GM12878 (cell line): ENCODE data around the gene NMRK1. TPM values are rescaled to one million over a fixed set of nuclear protein-coding genes. Genes with fewer than 3 reads are reported as not detected.

Source experiments
- ATAC-seq: fragments of 200-7000 bp; cut with Tn5 transposase; 3 replicates; pipeline ENCODE4 v1.9.1; 2020; ENCODE audit warnings: mild to moderate bottlenecking, moderate library complexity
- BruUV-seq: library from RNA; stranded (reverse); fragments of 400-500 nt; replicated peaks from 2 replicates; lab custom pipeline; 2021; lab: Mats Ljungman, UMichigan
- CTCF ChIA-PET: fragments of 300-600 bp; sonication (Branson Sonifier 250); formaldehyde crosslinking; extraction: SDS; loops from one replicate; lab custom pipeline; 2021; ENCODE audit warnings: inconsistent platforms; lab: Yijun Ruan, JAX
- POLR2A ChIA-PET: fragments of 350-600 bp; formaldehyde crosslinking; extraction: SDS; loops from one replicate; lab custom pipeline; 2021; ENCODE audit warnings: inconsistent platforms; lab: Charles Lee
- RAD21 ChIA-PET: fragments of 300-600 bp; sonication (Branson Sonifier 250); formaldehyde crosslinking; loops from one replicate; lab custom pipeline; 2023; ENCODE audit warnings: antibody characterized with exemption; ENCODE audit not compliant: unreplicated experiment; lab: Charles Lee
- SMC1A ChIA-PET: fragments of 300-600 bp; sonication (Branson Sonifier 250); formaldehyde crosslinking; loops from one replicate; lab custom pipeline; 2023; ENCODE audit not compliant: unreplicated experiment, uncharacterized antibody; lab: Charles Lee
- DNase-seq: peaks from one replicate; pipeline ENCODE4 v3.0.0-alpha.2; 2011; ENCODE audit warnings: low read depth, low spot score
- FAIRE-seq: peaks from 3 replicates; lab custom pipeline; 2011; peaks lifted over from hg19 to GRCh38; lab: Jason Lieb, UNC
- H2AFZ ChIP-seq: 2 replicates; pipeline ENCODE4 v1.6.0; 2011; ENCODE audit warnings: low read depth, low read length, control low read depth; ENCODE audit not compliant: control insufficient read depth
- H3K27ac ChIP-seq: 2 replicates; pipeline ENCODE4 v1.5.1; 2011; ENCODE audit warnings: control low read depth; ENCODE audit not compliant: control insufficient read depth, insufficient read depth
- H3K27me3 ChIP-seq, 2 experiments: replicated peaks in 1 of 2; 2 replicates each; pipeline versions ENCODE4 v1.6.0 to v1.6.1; 2011; ENCODE audit warnings: low read length in 1 of 2; ENCODE audit not compliant: control insufficient read depth in 2 of 2, insufficient read depth in 2 of 2
- H3K36me3 ChIP-seq, 2 experiments: 2 replicates each; pipeline ENCODE4 v1.5.1; 2011; ENCODE audit warnings: low read length in 1 of 2; ENCODE audit not compliant: control insufficient read depth in 2 of 2, insufficient read depth in 2 of 2
- H3K4me1 ChIP-seq: 2 replicates; pipeline ENCODE4 v1.6.1; 2011; ENCODE audit warnings: mild to moderate bottlenecking, low read length, moderate library complexity, mixed read lengths; ENCODE audit not compliant: control insufficient read depth, insufficient read depth
- H3K4me2 ChIP-seq: 2 replicates; pipeline ENCODE4 v1.6.0; 2011; ENCODE audit warnings: control low read depth; ENCODE audit not compliant: control insufficient read depth, insufficient read depth
- H3K4me3 ChIP-seq: fragments of 200-600 bp; sonication (generic); 2 replicates; pipeline ENCODE4 v1.5.1; 2016
- H3K79me2 ChIP-seq: 2 replicates; pipeline ENCODE4 v1.6.0; 2011; ENCODE audit warnings: low read length; ENCODE audit not compliant: control insufficient read depth, insufficient read depth
- H3K9ac ChIP-seq: 2 replicates; pipeline ENCODE4 v1.8.0; 2011; ENCODE audit warnings: low read length, control low read depth, mixed read lengths; ENCODE audit not compliant: control insufficient read depth, insufficient read depth
- H3K9me3 ChIP-seq: replicated peaks from 3 replicates; pipeline ENCODE4 v1.5.1; 2011; ENCODE audit warnings: mild to moderate bottlenecking, low read length; ENCODE audit not compliant: control insufficient read depth, insufficient read depth
- H4K20me1 ChIP-seq: 2 replicates; pipeline ENCODE4 v1.6.0; 2011; ENCODE audit not compliant: control insufficient read depth, insufficient read depth
- BRCA1 ChIP-seq: IDR thresholded peaks from 2 replicates; pipeline ENCODE4 v1.6.1; 2011; ENCODE audit warnings: low read depth, low read length, improper control_type of control experiment
- EP300 ChIP-seq, 2 experiments: fragments of 150-350 bp in 1 of 2; IDR thresholded peaks; 2 replicates each; pipeline ENCODE4 v1.6.1; 2011 to 2012; ENCODE audit warnings: low read depth in 2 of 2, low read length in 2 of 2, borderline replicate concordance in 1 of 2, improper control_type of control experiment in 1 of 2, inconsistent platforms in 1 of 2; ENCODE audit not compliant: control insufficient read depth in 1 of 2
- KLF5 ChIP-seq: fragments of 450-650 bp; IDR thresholded peaks from 2 replicates; pipeline ENCODE4 v1.6.1; 2014; ENCODE audit warnings: mild to moderate bottlenecking; ENCODE audit not compliant: partially characterized antibody
- MLLT1 ChIP-seq: fragments of 450-650 bp; IDR thresholded peaks from 2 replicates; pipeline ENCODE4 v1.6.1; 2016; ENCODE audit warnings: mild to moderate bottlenecking
- NFXL1 ChIP-seq: fragments of 450-650 bp; IDR thresholded peaks from 2 replicates; pipeline ENCODE4 v1.6.1; 2017; ENCODE audit warnings: antibody characterized with exemption, mild to moderate bottlenecking, borderline replicate concordance
- NFYB ChIP-seq: IDR thresholded peaks from 2 replicates; pipeline ENCODE4 v1.6.1; 2011; ENCODE audit warnings: low read depth, mild to moderate bottlenecking, low read length, improper control_type of control experiment, moderate library complexity; ENCODE audit not compliant: insufficient read depth
- NR2C2 ChIP-seq: IDR thresholded peaks from 2 replicates; pipeline ENCODE4 v1.6.1; 2011; ENCODE audit warnings: borderline replicate concordance, low read depth; ENCODE audit not compliant: control insufficient read depth, insufficient read length
- RBBP5 ChIP-seq: fragments of 200-600 bp; sonication (generic); conservative IDR thresholded peaks from 2 replicates; pipeline ENCODE4 v1.6.1; 2016
- SIX5 ChIP-seq: IDR thresholded peaks from 2 replicates; pipeline ENCODE4 v1.6.1; 2011; ENCODE audit warnings: mild to moderate bottlenecking, low read depth, low read length, moderate library complexity; ENCODE audit not compliant: severe bottlenecking
- STAT3 ChIP-seq: IDR thresholded peaks from 2 replicates; pipeline ENCODE4 v1.6.1; 2011; ENCODE audit warnings: low read depth, low read length, improper control_type of control experiment
- WGBS: methylation state at CpG from one replicate; pipeline ENCODE4 v1.1.6; 2016; ENCODE audit warnings: low lambda C conversion rate; ENCODE audit not compliant: insufficient replicate concordance, insufficient coverage; ENCODE audit errors: missing lambda C conversion rate; 5-methylcytosine and 5-hydroxymethylcytosine counted together
- in situ Hi-C: fragments of 300-500 bp; cut with MboI; formaldehyde crosslinking; loops from 9 replicates; pipeline ENCODE4 v1.14.3; 2018; ENCODE audit warnings: mixed read lengths
- intact Hi-C: fragments of 100-400 bp; cut with micrococcal nuclease; formaldehyde crosslinking; loops from one replicate; pipeline ENCODE4 v1.14.2; 2022; ENCODE audit not compliant: unreplicated experiment
- polyA plus RNA-seq, 11 experiments: library from polyadenylated mRNA; depleted of rRNA in 4 of 11; unstranded in 6 of 11; stranded (reverse) in 5 of 11; fragments of >200 nt; fragmentation: Nextera tagmentation in 4 of 11; fragmentation: Illumina TruSeq in 1 of 11; extraction: Ambion mirVana in 4 of 11; extraction: Trizol in 1 of 11; gene quantifications; 1 replicate in 1 of 11; 2 replicates in 10 of 11; pipeline versions ENCODE4 v1.2.1 to v1.2.3, GENCODE V29; 2011 to 2016; ENCODE audit warnings: inconsistent platforms in 2 of 11, missing spikeins in 2 of 11, low read depth in 1 of 11
- total RNA-seq, 4 experiments: library from RNA; depleted of rRNA in 3 of 4; stranded (reverse); fragments of >200 nt in 3 of 4; fragmentation: Illumina TruSeq in 1 of 4; extraction: Trizol in 1 of 4; gene quantifications; 2 replicates each; pipeline versions ENCODE4 v1.2.1 to v1.2.3, GENCODE V29; 2013 to 2021
- TF ChIP-seq, protein P1 (sequence below): fragments of 150-350 bp; IDR thresholded peaks from 2 replicates; pipeline ENCODE4 v1.6.1; 2016; ENCODE audit warnings: low read depth, low read length
- TF ChIP-seq, protein P2 (sequence below): fragments of 450-650 bp; IDR thresholded peaks from 2 replicates; pipeline ENCODE4 v1.6.1; 2017; ENCODE audit warnings: mild to moderate bottlenecking, moderate library complexity

NMRK1 gene
- total and polyA plus RNA-seq, 10 of the 15 experiments (the other 5 are each of a cell fraction or from before 2014, with no cell fraction given): 8.4 to 17.2 (median 12.1) TPM

- WGBS: 93% methylated on average over 4 of the region's 4 CpGs
- H3K9me3 ChIP-seq: no peaks in the 10 kb centered on the region
- peaks cover 11% of the 10 kb centered on the region; the same call in 1 of the 2 replicates for H3K4me1 ChIP-seq
- peak; percentile 35 for FAIRE-seq
- no peak overlapping the region for H2AFZ ChIP-seq
- no TSS peak for BruUV-seq
- in situ Hi-C loops (no loop called here), intact Hi-C loops (no loop called here)
- TF ChIP-seq RBBP5 (no peak), BRCA1 (no peak), MLLT1 (no peak), NFXL1 (no peak), STAT3 (no peak), EP300 (IDR thresholded peaks at IDR 0.05; ENCODE audit: borderline replicate concordance in 1 of 2, control insufficient read depth in 1 of 2, low read depth in 2 of 2, low read length in 2 of 2) (no peak), SIX5 (no peak), NFYB (no peak), KLF5 (no peak), NR2C2 (no peak)
- TF ChIP-seq, protein P1, sequence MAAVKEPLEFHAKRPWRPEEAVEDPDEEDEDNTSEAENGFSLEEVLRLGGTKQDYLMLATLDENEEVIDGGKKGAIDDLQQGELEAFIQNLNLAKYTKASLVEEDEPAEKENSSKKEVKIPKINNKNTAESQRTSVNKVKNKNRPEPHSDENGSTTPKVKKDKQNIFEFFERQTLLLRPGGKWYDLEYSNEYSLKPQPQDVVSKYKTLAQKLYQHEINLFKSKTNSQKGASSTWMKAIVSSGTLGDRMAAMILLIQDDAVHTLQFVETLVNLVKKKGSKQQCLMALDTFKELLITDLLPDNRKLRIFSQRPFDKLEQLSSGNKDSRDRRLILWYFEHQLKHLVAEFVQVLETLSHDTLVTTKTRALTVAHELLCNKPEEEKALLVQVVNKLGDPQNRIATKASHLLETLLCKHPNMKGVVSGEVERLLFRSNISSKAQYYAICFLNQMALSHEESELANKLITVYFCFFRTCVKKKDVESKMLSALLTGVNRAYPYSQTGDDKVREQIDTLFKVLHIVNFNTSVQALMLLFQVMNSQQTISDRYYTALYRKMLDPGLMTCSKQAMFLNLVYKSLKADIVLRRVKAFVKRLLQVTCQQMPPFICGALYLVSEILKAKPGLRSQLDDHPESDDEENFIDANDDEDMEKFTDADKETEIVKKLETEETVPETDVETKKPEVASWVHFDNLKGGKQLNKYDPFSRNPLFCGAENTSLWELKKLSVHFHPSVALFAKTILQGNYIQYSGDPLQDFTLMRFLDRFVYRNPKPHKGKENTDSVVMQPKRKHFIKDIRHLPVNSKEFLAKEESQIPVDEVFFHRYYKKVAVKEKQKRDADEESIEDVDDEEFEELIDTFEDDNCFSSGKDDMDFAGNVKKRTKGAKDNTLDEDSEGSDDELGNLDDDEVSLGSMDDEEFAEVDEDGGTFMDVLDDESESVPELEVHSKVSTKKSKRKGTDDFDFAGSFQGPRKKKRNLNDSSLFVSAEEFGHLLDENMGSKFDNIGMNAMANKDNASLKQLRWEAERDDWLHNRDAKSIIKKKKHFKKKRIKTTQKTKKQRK: no peak
- TF ChIP-seq, protein P2, sequence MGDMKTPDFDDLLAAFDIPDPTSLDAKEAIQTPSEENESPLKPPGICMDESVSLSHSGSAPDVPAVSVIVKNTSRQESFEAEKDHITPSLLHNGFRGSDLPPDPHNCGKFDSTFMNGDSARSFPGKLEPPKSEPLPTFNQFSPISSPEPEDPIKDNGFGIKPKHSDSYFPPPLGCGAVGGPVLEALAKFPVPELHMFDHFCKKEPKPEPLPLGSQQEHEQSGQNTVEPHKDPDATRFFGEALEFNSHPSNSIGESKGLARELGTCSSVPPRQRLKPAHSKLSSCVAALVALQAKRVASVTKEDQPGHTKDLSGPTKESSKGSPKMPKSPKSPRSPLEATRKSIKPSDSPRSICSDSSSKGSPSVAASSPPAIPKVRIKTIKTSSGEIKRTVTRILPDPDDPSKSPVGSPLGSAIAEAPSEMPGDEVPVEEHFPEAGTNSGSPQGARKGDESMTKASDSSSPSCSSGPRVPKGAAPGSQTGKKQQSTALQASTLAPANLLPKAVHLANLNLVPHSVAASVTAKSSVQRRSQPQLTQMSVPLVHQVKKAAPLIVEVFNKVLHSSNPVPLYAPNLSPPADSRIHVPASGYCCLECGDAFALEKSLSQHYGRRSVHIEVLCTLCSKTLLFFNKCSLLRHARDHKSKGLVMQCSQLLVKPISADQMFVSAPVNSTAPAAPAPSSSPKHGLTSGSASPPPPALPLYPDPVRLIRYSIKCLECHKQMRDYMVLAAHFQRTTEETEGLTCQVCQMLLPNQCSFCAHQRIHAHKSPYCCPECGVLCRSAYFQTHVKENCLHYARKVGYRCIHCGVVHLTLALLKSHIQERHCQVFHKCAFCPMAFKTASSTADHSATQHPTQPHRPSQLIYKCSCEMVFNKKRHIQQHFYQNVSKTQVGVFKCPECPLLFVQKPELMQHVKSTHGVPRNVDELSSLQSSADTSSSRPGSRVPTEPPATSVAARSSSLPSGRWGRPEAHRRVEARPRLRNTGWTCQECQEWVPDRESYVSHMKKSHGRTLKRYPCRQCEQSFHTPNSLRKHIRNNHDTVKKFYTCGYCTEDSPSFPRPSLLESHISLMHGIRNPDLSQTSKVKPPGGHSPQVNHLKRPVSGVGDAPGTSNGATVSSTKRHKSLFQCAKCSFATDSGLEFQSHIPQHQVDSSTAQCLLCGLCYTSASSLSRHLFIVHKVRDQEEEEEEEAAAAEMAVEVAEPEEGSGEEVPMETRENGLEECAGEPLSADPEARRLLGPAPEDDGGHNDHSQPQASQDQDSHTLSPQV: no peak
- H3K9ac ChIP-seq: no peak overlapping the region
- H3K27ac ChIP-seq: no peak overlapping the region
- POLR2A ChIA-PET: interaction anchor here (0.6 to 1.2 kb wide), 4 partner anchors 64 to 1790 kb away, joined by 4 to 5 read pairs (median 4); no protein-coding TSS in a partner anchor
- H3K79me2 ChIP-seq: peaks cover 53% of the 10 kb centered on the region
- peak overlapping the region; percentile 93; the same call in 1 of the 2 replicates for H3K4me3 ChIP-seq
- DNase-seq: no peak
- H3K27me3 ChIP-seq: no peaks in the 10 kb centered on the region
- CTCF ChIA-PET: interaction anchor here (0.8 to 2.2 kb wide), 4 partner anchors 15 to 315 kb away, joined by 3 to 9 read pairs (median 4); partner anchors contain the start of gene CARNMT1
- H3K36me3 ChIP-seq: no peaks in the 10 kb centered on the region
- H3K4me2 ChIP-seq: peak overlapping the region; percentile 94
- no peaks in the 10 kb centered on the region for H4K20me1 ChIP-seq
- SMC1A ChIA-PET: interaction anchor here (1.2 to 11.0 kb wide), 6 partner anchors 11 to 318 kb away, joined by 4 to 74 read pairs (median 5); partner anchors contain the start of gene CARNMT1
- no peak for ATAC-seq
- RAD21 ChIA-PET: interaction anchor here (3.3 kb wide), 1 partner anchor 63 kb away, joined by 14 read pairs; the partner anchor contains the start of gene CARNMT1
Measured at GRCh38 chr9:75090579-75090978, 2.6 kb upstream of the NMRK1 start.
